GM13977 (cell line): ENCODE data around the gene NOL3.
A peak's percentile ranks its signal among the peaks of the same experiment; 100 is the strongest.

Source experiments
- DNase-seq: peaks from one replicate; pipeline ENCODE4 v3.0.0; 2012; ENCODE audit warnings: low spot score
- CTCF ChIP-seq: IDR thresholded peaks from 2 replicates; pipeline ENCODE4 v1.5.1; 2012; ENCODE audit warnings: mild to moderate bottlenecking, control low read depth; ENCODE audit not compliant: insufficient read depth; ENCODE audit errors: extremely low read depth, missing control alignments
- in situ Hi-C: fragments of 300-500 bp; cut with MboI; formaldehyde crosslinking; loops from one replicate; pipeline ENCODE4 v1.12.0; 2022; ENCODE audit warnings: low sequenced_read_pairs, low pct_unique_long_range_greater_than_20kb, mixed read lengths, inconsistent platforms; ENCODE audit not compliant: unreplicated experiment

The NOL3 gene

GRCh38 chr16:67154578-67155294 lies 15.6 kb upstream of the NOL3 start:
- no peak for TF ChIP-seq CTCF
- in situ Hi-C loops: loop anchor here (10.0 kb wide), 1 partner anchor 140 kb away; no protein-coding TSS in a partner anchor
- peak; percentile 12 for DNase-seq

GRCh38 chr16:67155295-67156142 lies 14.8 kb upstream of the NOL3 start:
- peak; percentile 97 for TF ChIP-seq CTCF
- in situ Hi-C loops: loop anchor here (10.0 kb wide), 1 partner anchor 141 kb away; no protein-coding TSS in a partner anchor
- peak; percentile 95 for DNase-seq

GRCh38 chr16:67156143-67156844 lies 14.0 kb upstream of the NOL3 start:
- no peak for TF ChIP-seq CTCF
- no peak for DNase-seq
- in situ Hi-C loops: loop anchor here (10.0 kb wide), 1 partner anchor 141 kb away; no protein-coding TSS in a partner anchor

GRCh38 chr16:67157106-67157748 lies 13.1 kb upstream of the NOL3 start:
- no peak for DNase-seq
- in situ Hi-C loops: loop anchor here (10.0 kb wide), 1 partner anchor 142 kb away; no protein-coding TSS in a partner anchor
- no peak for TF ChIP-seq CTCF

- in situ Hi-C loops: loop anchor here (10.0 kb wide), 1 partner anchor 143 kb away; no protein-coding TSS in a partner anchor
- no peak for TF ChIP-seq CTCF
- no peak for DNase-seq
Measured at GRCh38 chr16:67157892-67158635, 12.3 kb upstream of the NOL3 start.
